GM11168 (cell line): ENCODE measurements around the gene KYAT1.

Experiments
- in situ Hi-C: fragments of 300-500 bp; cut with MboI; formaldehyde crosslinking; loops from one replicate; pipeline ENCODE4 v1.12.0; 2022; ENCODE audit warnings: low sequenced_read_pairs; ENCODE audit not compliant: unreplicated experiment

KYAT1 gene

GRCh38 chr9:128881884-128882676 lies at the start of gene KYAT1, which contains the start of gene LRRC8A:
TSS of gene KYAT1 (minus strand) at chr9:128881950. CDS start at chr9:128845405, 36,545 bp downstream.
TSS of gene LRRC8A (plus strand) at chr9:128882133. CDS start at chr9:128907165, 25,032 bp downstream.
- in situ Hi-C loops = no loop called here

GRCh38 chr9:128929560-128929959 lies 47.8 kb upstream of the KYAT1 start:
- in situ Hi-C loops = no loop called here

- in situ Hi-C loops = no loop called here
These were observed 46.9 kb upstream of the KYAT1 start for GRCh38 chr9:128928624-128929023.

GRCh38 chr9:128927731-128928411 lies 46.1 kb upstream of the KYAT1 start:
- in situ Hi-C loops = no loop called here

- in situ Hi-C loops = no loop called here
These were observed 41.7 kb upstream of the KYAT1 start for GRCh38 chr9:128923493-128923883.

GRCh38 chr9:128921881-128922763 lies 40.4 kb upstream of the KYAT1 start:
- in situ Hi-C loops = no loop called here

GRCh38 chr9:128920381-128921058 lies 38.8 kb upstream of the KYAT1 start, which contains the start of gene PHYHD1:
TSS of gene PHYHD1 (plus strand) at chr9:128920982. CDS start at chr9:128922324, 1,342 bp downstream.
- in situ Hi-C loops = no loop called here

- in situ Hi-C loops = no loop called here
These were observed 37.8 kb upstream of the KYAT1 start for GRCh38 chr9:128919402-128920089.

GRCh38 chr9:128918921-128919320 lies 37.2 kb upstream of the KYAT1 start:
- in situ Hi-C loops = no loop called here

GRCh38 chr9:128917151-128917849 lies 35.5 kb upstream of the KYAT1 start:
- in situ Hi-C loops = no loop called here

- in situ Hi-C loops = no loop called here
These were observed 35.0 kb upstream of the KYAT1 start for GRCh38 chr9:128916745-128917144.

GRCh38 chr9:128916204-128916603 lies 34.5 kb upstream of the KYAT1 start:
- in situ Hi-C loops = no loop called here

GRCh38 chr9:128913995-128914772 lies 32.4 kb upstream of the KYAT1 start:
- in situ Hi-C loops = no loop called here

- in situ Hi-C loops = no loop called here
These were observed 31.5 kb upstream of the KYAT1 start for GRCh38 chr9:128913048-128913900.

- in situ Hi-C loops = no loop called here
These were observed 30.6 kb upstream of the KYAT1 start for GRCh38 chr9:128912270-128912853.

- in situ Hi-C loops = no loop called here
These were observed 29.8 kb upstream of the KYAT1 start for GRCh38 chr9:128911529-128912035.

- in situ Hi-C loops = no loop called here
These were observed 29.2 kb upstream of the KYAT1 start for GRCh38 chr9:128910906-128911305.
